ENCODE data around the gene PPIB. TPM values are rescaled to one million over a fixed set of nuclear protein-coding genes. Genes with fewer than 3 reads are reported as not detected.

The PPIB gene
- total and polyA plus RNA-seq, 2 experiments from 2014 or later = 1,188 to 1,748 TPM

GRCh38 chr15:64151727-64152506, 10.9 kb downstream of the PPIB start, which contains the start of gene SNX22:
SNX22 (plus strand) TSS chr15:64151731; CDS start chr15:64151776, 45 bp downstream.
- H3K4me1 ChIP-seq (ENCODE audit: insufficient read depth) = no peaks in the 10 kb centered on the region
- H3K9me2 ChIP-seq (ENCODE audit: insufficient read depth) = no peaks in the 10 kb centered on the region
- peak within 1 kb of the TSS; percentile 80 for H3K4me2 ChIP-seq (ENCODE audit: unreplicated experiment)
- no peak for DNase-seq
- peak within 1 kb of the TSS; percentile 69 for H2AFZ ChIP-seq
- no peaks in the 10 kb centered on the region for H4K20me1 ChIP-seq (ENCODE audit: insufficient read depth)
- WGBS, 2 experiments (ENCODE audit: low coverage in 1 of 2, low lambda C conversion rate in 2 of 2, missing lambda C conversion rate in 2 of 2) = 2 to 3% methylated on average over 44 to 56 of the region's 83 CpGs
- no peak within 1 kb of the TSS for H3K9ac ChIP-seq
- in situ Hi-C loops (cut with MboI) = no loop called here
- H3K4me3 ChIP-seq = peak within 1 kb of the TSS; percentile 63
- H3K27me3 ChIP-seq (replicated peaks; ENCODE audit: insufficient read depth) = peaks cover 10% of the 10 kb centered on the region; the same call in 1 of the 2 replicates
- no peaks in the 10 kb centered on the region for H3K79me2 ChIP-seq (ENCODE audit: insufficient read depth)
- TF ChIP-seq EZH2 (IDR thresholded peaks at IDR 0.05; ENCODE audit: insufficient read depth, poor library complexity, severe bottlenecking) (peak; percentile 91), EZH2phosphoT487 (IDR thresholded peaks at IDR 0.05; ENCODE audit: insufficient read depth, low read depth) (0 out of 2 replicates have a peak, but pooled peaks have one; percentile 35)
- peaks cover 41% of the 10 kb centered on the region for H3F3A ChIP-seq (ENCODE audit: insufficient read depth)
- H3K9me3 ChIP-seq (ENCODE audit: low read depth) = no peaks in the 10 kb centered on the region
- peaks cover 15% of the 10 kb centered on the region; the same call in 1 of the 2 replicates for H3K36me3 ChIP-seq (ENCODE audit: low read depth)
- no peak within 1 kb of the TSS for H3K27ac ChIP-seq

GRCh38 chr15:64149893-64150578, 12.8 kb downstream of the PPIB start:
- Histone ChIP-seq H2AFZ (no peak overlapping the region), H3K4me2 (ENCODE audit: unreplicated experiment) (no peak overlapping the region), H4K20me1 (ENCODE audit: insufficient read depth) (no peaks in the 10 kb centered on the region), H3K4me3 (no peak overlapping the region), H3K27ac (no peak overlapping the region), H3F3A (ENCODE audit: insufficient read depth) (peaks cover 23% of the 10 kb centered on the region), H3K4me1 (ENCODE audit: insufficient read depth) (no peaks in the 10 kb centered on the region), H3K9ac (no peak overlapping the region), H3K9me2 (ENCODE audit: insufficient read depth) (no peaks in the 10 kb centered on the region), H3K9me3 (ENCODE audit: low read depth) (no peaks in the 10 kb centered on the region), H3K79me2 (ENCODE audit: insufficient read depth) (no peaks in the 10 kb centered on the region), H3K36me3 (ENCODE audit: low read depth) (no peaks in the 10 kb centered on the region), H3K27me3 (replicated peaks; ENCODE audit: insufficient read depth) (peaks cover 10% of the 10 kb centered on the region; the same call in 1 of the 2 replicates)
- TF ChIP-seq EZH2phosphoT487 (IDR thresholded peaks at IDR 0.05; ENCODE audit: insufficient read depth, low read depth) (no peak), EZH2 (IDR thresholded peaks at IDR 0.05; ENCODE audit: insufficient read depth, poor library complexity, severe bottlenecking) (no peak)
- in situ Hi-C loops (cut with MboI) = no loop called here
- WGBS, 2 experiments (ENCODE audit: low coverage in 1 of 2, low lambda C conversion rate in 2 of 2, missing lambda C conversion rate in 2 of 2) = 64 to 68% methylated on average over 7 to 9 of the region's 9 CpGs
- DNase-seq = no peak

GRCh38 chr15:64149424-64149823, 13.4 kb downstream of the PPIB start:
- H2AFZ ChIP-seq = no peak overlapping the region
- no peaks in the 10 kb centered on the region for H3K9me2 ChIP-seq (ENCODE audit: insufficient read depth)
- TF ChIP-seq EZH2phosphoT487 (IDR thresholded peaks at IDR 0.05; ENCODE audit: insufficient read depth, low read depth) = no peak
- in situ Hi-C loops (cut with MboI) = no loop called here
- no peak overlapping the region for H3K27ac ChIP-seq
- H3K9ac ChIP-seq = no peak overlapping the region
- no peak for DNase-seq
- H3K4me1 ChIP-seq (ENCODE audit: insufficient read depth) = no peaks in the 10 kb centered on the region
- no peak overlapping the region for H3K4me2 ChIP-seq (ENCODE audit: unreplicated experiment)
- H3K4me3 ChIP-seq = no peak overlapping the region
- H3K79me2 ChIP-seq (ENCODE audit: insufficient read depth) = no peaks in the 10 kb centered on the region
- H3F3A ChIP-seq (ENCODE audit: insufficient read depth) = peaks cover 20% of the 10 kb centered on the region
- no peaks in the 10 kb centered on the region for H3K9me3 ChIP-seq (ENCODE audit: low read depth)
- H4K20me1 ChIP-seq (ENCODE audit: insufficient read depth) = no peaks in the 10 kb centered on the region
- H3K27me3 ChIP-seq (replicated peaks; ENCODE audit: insufficient read depth) = peaks cover 10% of the 10 kb centered on the region; the same call in 1 of the 2 replicates
- no peaks in the 10 kb centered on the region for H3K36me3 ChIP-seq (ENCODE audit: low read depth)

DNA sequence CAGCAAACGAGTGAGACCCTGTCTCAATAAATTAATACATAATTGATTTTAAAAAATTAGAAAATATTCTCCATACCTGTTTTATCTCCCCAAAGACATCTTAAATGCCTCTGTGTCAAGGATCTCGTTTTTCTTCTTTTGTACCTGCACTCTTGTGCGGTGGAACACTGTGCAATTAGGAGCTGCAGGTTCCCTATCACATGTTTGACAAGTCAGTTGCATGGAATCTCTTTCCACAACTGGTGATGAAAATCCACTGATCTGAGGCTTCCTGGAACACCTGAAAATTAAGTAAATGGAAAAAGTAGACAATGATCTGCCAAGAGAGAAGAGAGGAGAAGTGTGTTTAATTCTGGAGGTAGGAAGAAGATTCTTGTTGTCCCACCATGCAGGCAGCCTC, 14.2 kb downstream of the PPIB start:
- in situ Hi-C loops (cut with MboI) = no loop called here
- DNase-seq = no peak
- no peak overlapping the region for H2AFZ ChIP-seq
- no peaks in the 10 kb centered on the region for H4K20me1 ChIP-seq (ENCODE audit: insufficient read depth)
- no peaks in the 10 kb centered on the region for H3K79me2 ChIP-seq (ENCODE audit: insufficient read depth)
- peaks cover 10% of the 10 kb centered on the region; the same call in 1 of the 2 replicates for H3K27me3 ChIP-seq (replicated peaks; ENCODE audit: insufficient read depth)
- WGBS, 2 experiments (ENCODE audit: low coverage in 1 of 2, low lambda C conversion rate in 2 of 2, missing lambda C conversion rate in 2 of 2) = 68 to 78% methylated on average over 3 of the region's 3 CpGs
- no peak overlapping the region for H3K4me3 ChIP-seq
- H3K9me3 ChIP-seq (ENCODE audit: low read depth) = no peaks in the 10 kb centered on the region
- H3K9me2 ChIP-seq (ENCODE audit: insufficient read depth) = no peaks in the 10 kb centered on the region
- peaks cover 12% of the 10 kb centered on the region; the same call in 1 of the 2 replicates for H3F3A ChIP-seq (ENCODE audit: insufficient read depth)
- peaks cover 3% of the 10 kb centered on the region; the same call in 1 of the 2 replicates for H3K36me3 ChIP-seq (ENCODE audit: low read depth)
- H3K4me1 ChIP-seq (ENCODE audit: insufficient read depth) = no peaks in the 10 kb centered on the region
- no peak for TF ChIP-seq EZH2phosphoT487 (IDR thresholded peaks at IDR 0.05; ENCODE audit: insufficient read depth, low read depth)
- no peak for TF ChIP-seq EZH2 (IDR thresholded peaks at IDR 0.05; ENCODE audit: insufficient read depth, poor library complexity, severe bottlenecking)
- no peak overlapping the region for H3K9ac ChIP-seq
- no peak overlapping the region for H3K4me2 ChIP-seq (ENCODE audit: unreplicated experiment)
- no peak overlapping the region for H3K27ac ChIP-seq
